ENCODE measurements around the gene CRLF3. TPM values are rescaled to one million over a fixed set of nuclear protein-coding genes. Genes with fewer than 3 reads are reported as not detected.
"Not testable (repeated sequence)": the region's sequence is repeated elsewhere in the genome, so short reads cannot be mapped to it uniquely, and the experiment has no call there.

CRLF3 gene
- total RNA-seq, 1 experiment from 2014 or later = 13.1 TPM

DNA sequence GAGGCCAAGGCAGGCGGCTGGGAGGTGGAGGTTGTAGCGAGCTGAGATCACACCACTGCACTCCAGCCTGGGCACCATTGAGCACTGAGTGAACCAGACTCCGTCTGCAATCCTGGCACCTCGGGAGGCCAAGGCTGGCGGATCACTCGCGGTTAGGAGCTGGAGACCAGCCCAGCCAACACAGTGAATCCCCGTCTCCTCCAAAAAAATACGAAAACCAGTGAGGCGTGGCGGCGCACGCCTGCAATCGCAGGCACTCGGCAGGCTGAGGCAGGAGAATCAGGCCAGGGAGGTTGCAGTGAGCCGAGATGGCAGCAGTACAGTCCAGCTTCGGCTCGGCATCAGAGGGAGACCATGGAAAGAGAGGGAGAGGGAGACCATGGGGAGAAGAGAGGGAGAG is 88.1 kb downstream of the CRLF3 start:
- DNase-seq (ENCODE audit: low read depth) = not testable (repeated sequence)

DNA sequence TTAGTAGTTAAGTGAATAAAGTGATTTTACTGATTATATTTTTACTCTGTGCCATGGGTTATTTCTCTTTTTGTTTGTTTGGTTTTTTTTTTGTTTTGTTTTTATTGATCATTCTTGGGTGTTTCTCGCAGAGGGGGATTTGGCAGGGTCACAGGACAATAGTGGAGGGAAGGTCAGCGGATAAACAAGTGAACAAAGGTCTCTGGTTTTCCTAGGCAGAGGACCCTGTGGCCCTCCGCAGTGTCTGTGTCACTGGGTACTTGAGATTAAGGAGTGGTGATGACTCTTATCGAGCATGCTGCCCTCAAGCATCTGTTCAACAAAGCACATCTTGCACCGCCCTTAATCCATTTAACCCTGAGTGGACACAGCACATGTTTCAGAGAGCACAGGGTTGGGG is 88.8 kb downstream of the CRLF3 start:
- not testable (repeated sequence) for DNase-seq (ENCODE audit: low read depth)

DNA sequence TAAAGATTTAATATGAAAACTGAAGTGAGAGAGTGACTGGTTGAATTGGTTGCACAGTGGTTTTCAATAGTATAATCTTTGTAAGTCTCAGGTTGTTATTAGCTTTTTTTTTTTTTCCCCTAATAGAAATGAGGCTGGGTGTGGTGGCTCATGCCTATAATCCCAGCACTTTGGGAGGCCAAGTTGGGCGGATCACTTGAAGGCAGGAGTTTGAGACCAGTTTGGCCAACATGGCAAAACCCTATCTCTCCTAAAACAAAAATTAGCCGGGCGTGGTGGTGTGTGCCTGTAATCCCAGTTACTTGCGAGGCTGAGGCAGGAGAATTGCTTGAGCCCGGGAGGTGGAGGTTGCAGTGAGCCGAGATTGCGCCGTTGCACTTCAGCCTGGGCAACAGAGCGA is 89.3 kb downstream of the CRLF3 start:
- not testable (repeated sequence) for DNase-seq (ENCODE audit: low read depth)

DNA sequence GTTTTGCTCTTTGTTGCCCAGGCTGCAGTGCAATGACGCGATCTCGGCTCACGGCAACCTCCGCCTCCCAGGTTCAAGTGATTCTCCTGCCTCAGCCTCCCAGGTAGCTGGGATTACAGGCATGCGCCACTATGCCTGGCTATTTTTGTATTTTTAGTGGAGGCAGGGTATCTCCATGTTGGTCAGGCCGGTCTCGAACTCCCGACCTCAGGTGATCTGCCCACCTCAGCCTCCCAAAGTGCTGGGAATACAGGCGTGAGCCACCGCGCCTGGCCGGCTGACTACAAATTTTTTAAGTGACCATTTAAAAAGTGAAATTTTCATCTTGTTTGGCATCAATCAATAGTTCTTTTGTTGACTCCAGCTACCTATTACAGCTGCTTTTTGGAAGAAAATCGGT is 90.3 kb downstream of the CRLF3 start:
- DNase-seq (ENCODE audit: low read depth) = not testable (repeated sequence)

Other genes with a start within 250 kb of the CRLF3 start
- 3.1 and 4.5 TPM in 2 replicates for gene ATAD5, start 7.3 kb upstream of the CRLF3 start, total RNA-seq (2014; rRNA removed; shearing (Covaris generic))
- 14.0 and 19.4 TPM in 2 replicates for gene TEFM, start 81.5 kb upstream of the CRLF3 start, total RNA-seq (2014; rRNA removed; shearing (Covaris generic))
- 0.10 and 1.2 TPM in 2 replicates for gene ADAP2, start 97.3 kb upstream of the CRLF3 start, total RNA-seq (2014; rRNA removed; shearing (Covaris generic))
- 11.4 and 15.7 TPM in 2 replicates for gene RNF135, start 146.3 kb upstream of the CRLF3 start, total RNA-seq (2014; rRNA removed; shearing (Covaris generic))

Measured in M059J (cell line).